ENCODE results near the gene NTRK1.

NTRK1 gene

GRCh38 chr1:156816561-156817328 lies 43.9 kb upstream of the NTRK1 start, which contains the start of gene SH2D2A:
SH2D2A (minus strand) TSS chr1:156816848; CDS start chr1:156816708, 140 bp downstream.
- no peak within 1 kb of the TSS for H4K12ac ChIP-seq (ENCODE audit: low read depth, low read length)
- H3K23ac ChIP-seq (ENCODE audit: low read length), result no peak within 1 kb of the TSS
- H3K4ac ChIP-seq (ENCODE audit: low read depth, low read length), result no peak within 1 kb of the TSS
- no peaks in the 10 kb centered on the region for H3K36me3 ChIP-seq (ENCODE audit: control insufficient read depth in 1 of 2, insufficient read depth in 2 of 2, low read length in 2 of 2)
- no peak within 1 kb of the TSS for H4K91ac ChIP-seq (ENCODE audit: low read depth, low read length)
- no peak within 1 kb of the TSS for H2AFZ ChIP-seq (ENCODE audit: insufficient read depth, low read length, poor library complexity)
- H3K27ac ChIP-seq (ENCODE audit: low read depth, low read length), result no peak within 1 kb of the TSS
- no peaks in the 10 kb centered on the region for H3K79me2 ChIP-seq (ENCODE audit: control insufficient read depth, insufficient read depth, low read length, poor library complexity)
- H3K18ac ChIP-seq (ENCODE audit: low read length), result no peak within 1 kb of the TSS
- H3K27me3 ChIP-seq (ENCODE audit: insufficient read depth, low read length), result peaks cover 2% of the 10 kb centered on the region
- DNase-seq, result peak; percentile 8 to 21
- H3K4me2 ChIP-seq (ENCODE audit: low read length), result no peak within 1 kb of the TSS
- H3K9me3 ChIP-seq (ENCODE audit: insufficient read depth, low read depth, low read length), result peaks cover 4% of the 10 kb centered on the region
- no peak within 1 kb of the TSS for H2BK12ac ChIP-seq (ENCODE audit: low read length)
- no peak within 1 kb of the TSS for H4K8ac ChIP-seq (ENCODE audit: low read depth, low read length)
- no peak within 1 kb of the TSS for H2BK120ac ChIP-seq (ENCODE audit: insufficient read depth, low read length, poor library complexity)
- H3K4me1 ChIP-seq (ENCODE audit: control insufficient read depth in 1 of 2, insufficient read depth in 2 of 2, low read length in 2 of 2), result peaks cover 9 to 11% of the 10 kb centered on the region in 2 experiments
- no peak within 1 kb of the TSS for H2AK5ac ChIP-seq (ENCODE audit: low read length)
- H3K79me1 ChIP-seq (ENCODE audit: low read length), result no peaks in the 10 kb centered on the region
- no peak within 1 kb of the TSS for H2BK5ac ChIP-seq (ENCODE audit: low read depth, low read length, poor library complexity)
- no peak within 1 kb of the TSS for H3K9ac ChIP-seq (ENCODE audit: low read length)
- no peak within 1 kb of the TSS for H3K4me3 ChIP-seq (ENCODE audit: low read depth, low read length)
- no peak within 1 kb of the TSS for H3K14ac ChIP-seq (ENCODE audit: low read length)
- WGBS (ENCODE audit: extremely low coverage, insufficient coverage, insufficient read length), result no CpG with 5 or more reads among the region's 10 CpGs

GRCh38 chr1:156821801-156822200 lies 38.9 kb upstream of the NTRK1 start:
- no CpG with 5 or more reads among the region's 4 CpGs for WGBS (ENCODE audit: extremely low coverage, insufficient coverage, insufficient read length)
- no peak overlapping the region for H3K18ac ChIP-seq (ENCODE audit: low read length)
- H3K14ac ChIP-seq (ENCODE audit: low read length), result no peak overlapping the region
- no peaks in the 10 kb centered on the region for H3K4me1 ChIP-seq (ENCODE audit: control insufficient read depth in 1 of 2, insufficient read depth in 2 of 2, low read length in 2 of 2)
- no peak overlapping the region for H2AK5ac ChIP-seq (ENCODE audit: low read length)
- DNase-seq, result no peak
- no peak overlapping the region for H3K23ac ChIP-seq (ENCODE audit: low read length)
- no peaks in the 10 kb centered on the region for H3K27me3 ChIP-seq (ENCODE audit: insufficient read depth, low read length)
- no peak overlapping the region for H2BK5ac ChIP-seq (ENCODE audit: low read depth, low read length, poor library complexity)
- H3K79me1 ChIP-seq (ENCODE audit: low read length), result no peaks in the 10 kb centered on the region
- no peak overlapping the region for H2AFZ ChIP-seq (ENCODE audit: insufficient read depth, low read length, poor library complexity)
- no peaks in the 10 kb centered on the region for H3K9me3 ChIP-seq (ENCODE audit: insufficient read depth, low read depth, low read length)
- H3K79me2 ChIP-seq (ENCODE audit: control insufficient read depth, insufficient read depth, low read length, poor library complexity), result no peaks in the 10 kb centered on the region
- H3K9ac ChIP-seq (ENCODE audit: low read length), result no peak overlapping the region
- no peak overlapping the region for H3K4ac ChIP-seq (ENCODE audit: low read depth, low read length)
- no peak overlapping the region for H3K4me2 ChIP-seq (ENCODE audit: low read length)
- H4K12ac ChIP-seq (ENCODE audit: low read depth, low read length), result no peak overlapping the region
- no peak overlapping the region for H2BK120ac ChIP-seq (ENCODE audit: insufficient read depth, low read length, poor library complexity)
- no peak overlapping the region for H3K27ac ChIP-seq (ENCODE audit: low read depth, low read length)
- no peaks in the 10 kb centered on the region for H3K36me3 ChIP-seq (ENCODE audit: control insufficient read depth in 1 of 2, insufficient read depth in 2 of 2, low read length in 2 of 2)
- H4K8ac ChIP-seq (ENCODE audit: low read depth, low read length), result no peak overlapping the region
- no peak overlapping the region for H4K91ac ChIP-seq (ENCODE audit: low read depth, low read length)
- H3K4me3 ChIP-seq (ENCODE audit: low read depth, low read length), result no peak overlapping the region
- H2BK12ac ChIP-seq (ENCODE audit: low read length), result no peak overlapping the region

- no peak overlapping the region for H4K8ac ChIP-seq (ENCODE audit: low read depth, low read length)
- H3K27me3 ChIP-seq (ENCODE audit: insufficient read depth, low read length), result no peaks in the 10 kb centered on the region
- no peak overlapping the region for H3K4ac ChIP-seq (ENCODE audit: low read depth, low read length)
- H3K18ac ChIP-seq (ENCODE audit: low read length), result no peak overlapping the region
- H3K36me3 ChIP-seq (ENCODE audit: control insufficient read depth in 1 of 2, insufficient read depth in 2 of 2, low read length in 2 of 2), result no peaks in the 10 kb centered on the region
- H3K27ac ChIP-seq (ENCODE audit: low read depth, low read length), result no peak overlapping the region
- H2AK5ac ChIP-seq (ENCODE audit: low read length), result no peak overlapping the region
- H2BK120ac ChIP-seq (ENCODE audit: insufficient read depth, low read length, poor library complexity), result no peak overlapping the region
- no peak overlapping the region for H3K4me2 ChIP-seq (ENCODE audit: low read length)
- H2AFZ ChIP-seq (ENCODE audit: insufficient read depth, low read length, poor library complexity), result no peak overlapping the region
- no peaks in the 10 kb centered on the region for H3K79me2 ChIP-seq (ENCODE audit: control insufficient read depth, insufficient read depth, low read length, poor library complexity)
- no peak overlapping the region for H2BK12ac ChIP-seq (ENCODE audit: low read length)
- H3K14ac ChIP-seq (ENCODE audit: low read length), result no peak overlapping the region
- H3K79me1 ChIP-seq (ENCODE audit: low read length), result no peaks in the 10 kb centered on the region
- H2BK5ac ChIP-seq (ENCODE audit: low read depth, low read length, poor library complexity), result no peak overlapping the region
- no peak overlapping the region for H4K12ac ChIP-seq (ENCODE audit: low read depth, low read length)
- WGBS (ENCODE audit: extremely low coverage, insufficient coverage, insufficient read length), result no CpG with 5 or more reads among the region's 1 CpG
- H3K23ac ChIP-seq (ENCODE audit: low read length), result no peak overlapping the region
- H3K9me3 ChIP-seq (ENCODE audit: insufficient read depth, low read depth, low read length), result no peaks in the 10 kb centered on the region
- H3K9ac ChIP-seq (ENCODE audit: low read length), result no peak overlapping the region
- no peak for DNase-seq
- H4K91ac ChIP-seq (ENCODE audit: low read depth, low read length), result no peak overlapping the region
- no peaks in the 10 kb centered on the region for H3K4me1 ChIP-seq (ENCODE audit: control insufficient read depth in 1 of 2, insufficient read depth in 2 of 2, low read length in 2 of 2)
- no peak overlapping the region for H3K4me3 ChIP-seq (ENCODE audit: low read depth, low read length)
Measured at GRCh38 chr1:156822680-156823079, 38.0 kb upstream of the NTRK1 start.

- no peaks in the 10 kb centered on the region for H3K9me3 ChIP-seq (ENCODE audit: insufficient read depth, low read depth, low read length)
- H3K4me3 ChIP-seq (ENCODE audit: low read depth, low read length), result no peak overlapping the region
- no peak overlapping the region for H3K9ac ChIP-seq (ENCODE audit: low read length)
- H3K23ac ChIP-seq (ENCODE audit: low read length), result no peak overlapping the region
- H2AK5ac ChIP-seq (ENCODE audit: low read length), result no peak overlapping the region
- H3K79me2 ChIP-seq (ENCODE audit: control insufficient read depth, insufficient read depth, low read length, poor library complexity), result no peaks in the 10 kb centered on the region
- H4K8ac ChIP-seq (ENCODE audit: low read depth, low read length), result no peak overlapping the region
- H3K4me1 ChIP-seq (ENCODE audit: control insufficient read depth in 1 of 2, insufficient read depth in 2 of 2, low read length in 2 of 2), result no peaks in the 10 kb centered on the region
- no peak overlapping the region for H3K14ac ChIP-seq (ENCODE audit: low read length)
- H3K27me3 ChIP-seq (ENCODE audit: insufficient read depth, low read length), result no peaks in the 10 kb centered on the region
- no peak overlapping the region for H2BK5ac ChIP-seq (ENCODE audit: low read depth, low read length, poor library complexity)
- H3K27ac ChIP-seq (ENCODE audit: low read depth, low read length), result no peak overlapping the region
- H4K12ac ChIP-seq (ENCODE audit: low read depth, low read length), result no peak overlapping the region
- H2BK12ac ChIP-seq (ENCODE audit: low read length), result no peak overlapping the region
- WGBS (ENCODE audit: extremely low coverage, insufficient coverage, insufficient read length), result no CpG with 5 or more reads among the region's 5 CpGs
- peak in 1 of 2 donors; percentile 7 for DNase-seq
- no peak overlapping the region for H2BK120ac ChIP-seq (ENCODE audit: insufficient read depth, low read length, poor library complexity)
- H3K4me2 ChIP-seq (ENCODE audit: low read length), result no peak overlapping the region
- H3K79me1 ChIP-seq (ENCODE audit: low read length), result no peaks in the 10 kb centered on the region
- H3K4ac ChIP-seq (ENCODE audit: low read depth, low read length), result no peak overlapping the region
- H4K91ac ChIP-seq (ENCODE audit: low read depth, low read length), result no peak overlapping the region
- H2AFZ ChIP-seq (ENCODE audit: insufficient read depth, low read length, poor library complexity), result no peak overlapping the region
- no peak overlapping the region for H3K18ac ChIP-seq (ENCODE audit: low read length)
- no peaks in the 10 kb centered on the region for H3K36me3 ChIP-seq (ENCODE audit: control insufficient read depth in 1 of 2, insufficient read depth in 2 of 2, low read length in 2 of 2)
Measured at GRCh38 chr1:156823210-156823790, 37.4 kb upstream of the NTRK1 start.
